NCI-H1092 (cell line): Measurements from ENCODE around the gene LY6G6D.

Experiments used
- DNase-seq: peaks from one replicate; lab custom pipeline; 2025; lab: John Stamatoyannopoulos, UW

The LY6G6D gene

DNA sequence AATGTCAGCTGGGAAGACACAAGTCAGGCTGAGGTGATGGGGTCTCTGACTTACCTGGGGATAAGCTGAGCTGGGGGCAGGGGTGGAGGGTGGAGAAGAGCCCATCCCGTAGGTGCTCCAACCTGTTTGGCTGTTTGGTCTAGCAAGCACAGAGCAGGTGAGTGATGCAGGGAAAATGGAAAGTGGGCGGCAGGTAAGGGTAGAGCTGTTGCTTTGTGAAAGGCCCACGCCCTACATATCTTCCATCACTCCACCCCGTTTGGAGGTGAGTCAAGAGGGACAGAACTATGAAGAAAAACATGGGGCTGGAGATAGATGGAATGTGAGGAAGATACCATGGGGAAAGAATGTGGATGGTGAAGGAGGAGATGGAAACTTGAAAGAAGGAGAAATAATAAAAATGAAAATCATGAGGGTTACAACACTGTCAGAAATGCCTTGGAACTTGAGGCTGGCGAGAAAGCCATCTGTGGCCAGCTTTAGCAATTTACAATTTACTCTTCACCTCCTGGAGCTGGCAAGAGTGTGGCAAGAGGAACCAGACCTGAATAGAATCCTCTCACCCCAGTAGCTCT lies 5.1 kb downstream of the LY6G6D start:
- DNase-seq: no peak

- DNase-seq: no peak
Observed at GRCh38 chr6:31721351-31722020, 6.3 kb downstream of the LY6G6D start, which contains the start of gene LY6G6C. LY6G6C (minus strand) TSS chr6:31721746; CDS start chr6:31721679, 67 bp downstream.

DNA sequence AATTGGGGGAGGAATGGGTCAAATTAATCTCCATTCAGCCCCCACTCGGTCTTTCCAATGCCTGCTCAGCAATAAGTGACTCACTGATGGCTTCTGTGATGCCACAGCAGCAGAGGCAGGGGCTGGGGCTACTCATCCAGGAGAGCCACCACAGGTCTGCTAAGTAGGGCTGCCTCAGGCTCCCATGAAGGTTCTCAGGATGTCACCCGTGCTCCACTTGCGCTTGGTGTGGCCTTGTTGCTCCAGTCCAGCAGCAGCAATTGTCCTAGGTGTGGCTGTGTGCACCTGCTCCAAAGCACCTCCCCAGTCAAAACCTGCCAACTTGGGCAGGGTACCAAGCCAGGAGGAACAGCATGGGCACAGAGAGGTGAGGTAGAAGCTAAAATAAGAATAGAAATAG lies 7.0 kb downstream of the LY6G6D start:
- no peak for DNase-seq

- no peak for DNase-seq
Observed at GRCh38 chr6:31723245-31723979, 8.3 kb downstream of the LY6G6D start, which contains the start of gene MPIG6B. MPIG6B (plus strand) TSS chr6:31723373; CDS start chr6:31723384, 11 bp downstream.

- DNase-seq: no peak
Observed at GRCh38 chr6:31723980-31724691, 9.0 kb downstream of the LY6G6D start.

GRCh38 chr6:31725502-31726350 lies 10.6 kb downstream of the LY6G6D start:
- no peak for DNase-seq

DNA sequence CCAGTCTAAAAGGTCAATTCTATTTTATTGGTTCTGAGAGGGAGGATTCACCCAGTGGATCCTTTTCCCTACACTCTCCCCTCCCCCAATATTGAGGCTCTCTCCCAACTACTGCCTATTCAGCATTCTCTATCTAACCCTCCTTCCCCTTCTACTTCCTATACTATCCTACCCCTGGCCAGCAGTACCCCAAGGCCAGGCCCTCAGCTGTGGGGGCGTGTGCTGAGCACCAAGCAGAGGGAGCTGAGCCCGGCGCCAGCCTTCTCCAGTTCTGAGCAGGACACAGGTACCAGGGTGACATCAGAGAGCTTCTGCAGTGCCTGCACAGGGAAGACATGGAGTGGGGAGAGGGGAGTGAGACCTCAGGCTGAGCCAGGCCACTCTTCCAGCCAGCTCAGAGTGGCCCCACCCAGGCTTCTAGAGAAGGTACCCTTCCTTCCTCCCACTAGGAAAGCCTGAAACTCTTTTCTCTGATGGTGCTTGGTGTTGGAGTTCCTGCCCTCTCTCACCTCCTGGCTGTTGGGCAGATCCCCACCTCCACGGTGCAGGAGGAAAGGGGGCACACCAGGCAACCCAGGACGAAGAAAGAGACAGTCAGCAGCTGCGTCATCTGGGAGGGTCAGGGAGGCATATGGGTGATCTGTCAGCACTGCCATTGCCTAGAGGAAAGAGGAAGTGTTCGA lies 12.0 kb downstream of the LY6G6D start:
- no peak for DNase-seq

DNA sequence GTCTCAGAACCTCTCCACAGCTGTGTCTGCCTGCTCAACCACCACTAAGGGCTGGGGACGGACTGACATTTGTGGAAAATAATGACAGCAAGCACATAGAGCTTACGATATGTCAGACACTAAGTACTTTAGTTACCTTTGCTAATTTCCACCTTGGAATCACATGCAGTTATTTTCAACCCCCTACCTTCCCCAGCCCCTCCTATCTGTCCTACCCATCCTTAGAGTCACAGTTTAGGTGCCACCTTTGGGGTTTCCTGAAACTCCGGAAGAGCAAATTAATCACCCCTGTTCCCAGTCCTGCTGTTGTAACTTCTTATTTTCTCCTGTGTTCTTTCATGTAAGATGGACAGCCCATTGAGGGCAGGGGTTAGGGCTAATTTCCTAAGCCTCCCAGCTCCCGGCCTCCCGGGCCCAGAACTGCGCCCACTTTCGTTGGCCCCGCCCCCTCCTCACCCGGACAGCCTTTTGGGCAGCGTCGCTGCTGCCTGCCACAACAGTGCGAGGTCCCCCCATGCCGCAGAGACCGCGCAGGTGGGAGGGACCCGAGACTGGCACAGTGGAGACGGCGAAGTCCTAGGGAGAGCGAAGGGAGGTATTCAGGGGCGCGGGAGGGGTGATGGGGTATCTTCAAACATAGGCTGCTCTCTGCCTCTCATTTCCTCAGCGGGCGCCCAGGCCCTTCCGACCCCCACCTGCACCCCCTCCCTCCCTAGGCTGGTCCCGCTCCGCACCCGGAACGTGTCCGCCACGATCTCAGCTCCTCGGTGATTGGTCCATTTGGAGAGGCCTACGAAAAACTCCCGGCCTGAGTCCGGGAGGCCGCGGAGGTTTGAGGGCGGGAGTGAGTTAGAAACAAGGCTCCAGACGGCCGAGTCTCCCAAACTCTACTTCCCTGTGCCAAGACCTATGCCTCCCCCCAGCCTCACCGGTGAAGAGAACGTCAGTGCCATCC lies 12.8 kb downstream of the LY6G6D start:
- DNase-seq: no peak

DNA sequence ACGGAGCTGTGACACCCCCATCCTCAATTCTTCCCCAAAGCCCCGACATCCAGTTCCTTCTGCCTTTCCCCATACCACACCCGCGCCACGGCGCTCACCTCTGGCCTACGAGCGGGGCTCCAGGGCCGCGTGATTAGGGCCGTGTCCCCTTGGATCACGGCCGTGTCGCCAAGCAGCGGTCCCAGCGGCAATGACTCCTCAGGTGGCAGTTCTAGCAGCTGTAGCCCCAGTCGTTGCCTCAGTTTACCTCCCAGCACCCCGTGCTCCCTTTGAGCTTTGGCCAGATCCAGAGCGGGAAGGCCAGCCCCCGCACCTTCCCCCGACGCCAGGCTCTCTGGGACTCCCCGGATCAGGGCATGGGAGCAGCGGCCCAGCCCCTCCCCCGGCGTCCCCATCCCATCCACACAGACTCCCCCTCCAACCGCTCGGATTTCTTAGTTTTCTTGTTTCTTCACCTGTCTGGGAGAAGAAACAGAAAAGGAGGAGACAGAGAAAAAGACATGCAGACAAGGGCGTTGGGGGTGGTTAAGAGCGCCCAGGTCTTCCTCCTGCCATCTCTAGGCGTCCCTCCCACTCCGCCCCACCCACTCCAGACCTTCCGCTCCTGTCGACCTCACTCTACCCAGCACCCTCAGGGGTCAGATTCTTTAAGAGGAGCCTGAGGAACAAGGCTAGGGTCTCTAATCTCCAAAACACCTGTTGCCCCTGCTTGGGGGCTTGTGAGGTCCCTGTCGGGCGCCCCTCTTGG lies 13.8 kb downstream of the LY6G6D start, which contains the start of gene DDAH2:
TSS of gene DDAH2 (minus strand) at position 533 of the 748 bp plus-strand sequence. CDS start at position 395, 138 bp downstream.
- no peak for DNase-seq

GRCh38 chr6:31729515-31729978 lies 14.4 kb downstream of the LY6G6D start:
- peak; percentile 44 for DNase-seq

- no peak for DNase-seq
Observed at GRCh38 chr6:31729979-31730630, 15.0 kb downstream of the LY6G6D start.

DNA sequence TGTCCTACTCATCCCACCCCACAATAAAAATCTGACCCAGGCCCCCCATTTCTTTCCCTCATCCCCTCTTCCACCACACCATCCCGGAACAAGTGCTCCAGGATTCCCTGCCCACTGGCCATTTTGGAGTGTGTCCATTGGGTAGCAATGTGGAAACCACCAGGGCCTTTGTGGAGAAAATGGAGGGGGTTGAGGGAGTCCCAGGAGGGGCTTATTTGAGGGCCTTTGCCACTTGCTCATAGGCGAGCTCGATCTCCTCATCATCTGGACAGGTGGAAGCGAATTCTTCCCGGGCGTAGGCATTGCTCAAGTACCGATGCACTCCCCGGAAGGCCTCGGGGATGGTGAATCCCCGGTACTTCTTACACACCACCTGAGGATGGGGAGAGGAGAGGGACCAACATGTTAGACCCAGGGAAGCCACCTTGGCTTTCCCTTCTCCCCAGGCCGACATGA lies 15.5 kb downstream of the LY6G6D start:
- no peak for DNase-seq

GRCh38 chr6:31732029-31732428 lies 16.9 kb downstream of the LY6G6D start:
- no peak for DNase-seq

GRCh38 chr6:31733734-31734133 lies 18.6 kb downstream of the LY6G6D start:
- DNase-seq: no peak

- DNase-seq: no peak
Observed at GRCh38 chr6:31734247-31734820, 19.2 kb downstream of the LY6G6D start.

DNA sequence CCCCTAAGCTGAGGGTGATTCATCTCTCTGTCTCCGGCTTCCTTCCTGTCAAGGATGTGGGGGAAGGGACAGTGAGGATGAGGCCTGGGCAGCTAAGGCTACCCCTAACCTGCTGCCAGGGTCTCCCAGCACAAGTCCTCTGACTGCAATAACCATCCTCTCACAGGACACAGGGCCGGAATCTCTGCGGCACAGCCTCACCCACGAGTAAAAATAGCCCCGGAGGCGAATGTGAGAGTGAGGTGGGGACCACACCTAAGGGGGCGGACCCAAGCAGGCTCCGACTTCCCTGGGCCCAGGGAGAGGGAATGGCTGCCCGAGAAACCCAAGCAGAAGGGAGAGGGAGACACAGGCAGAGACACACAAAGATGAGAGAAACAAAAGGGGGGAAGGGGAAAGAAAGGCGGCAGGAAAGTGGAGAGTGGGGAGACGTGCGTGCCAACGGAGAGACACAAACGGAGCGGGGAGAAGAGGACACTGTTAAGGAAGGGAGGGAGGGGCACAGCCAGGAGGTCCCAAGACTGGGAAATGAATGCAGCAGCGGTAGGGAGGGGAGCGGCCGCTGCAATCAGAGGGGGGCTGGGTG lies 19.8 kb downstream of the LY6G6D start:
- DNase-seq: no peak

DNA sequence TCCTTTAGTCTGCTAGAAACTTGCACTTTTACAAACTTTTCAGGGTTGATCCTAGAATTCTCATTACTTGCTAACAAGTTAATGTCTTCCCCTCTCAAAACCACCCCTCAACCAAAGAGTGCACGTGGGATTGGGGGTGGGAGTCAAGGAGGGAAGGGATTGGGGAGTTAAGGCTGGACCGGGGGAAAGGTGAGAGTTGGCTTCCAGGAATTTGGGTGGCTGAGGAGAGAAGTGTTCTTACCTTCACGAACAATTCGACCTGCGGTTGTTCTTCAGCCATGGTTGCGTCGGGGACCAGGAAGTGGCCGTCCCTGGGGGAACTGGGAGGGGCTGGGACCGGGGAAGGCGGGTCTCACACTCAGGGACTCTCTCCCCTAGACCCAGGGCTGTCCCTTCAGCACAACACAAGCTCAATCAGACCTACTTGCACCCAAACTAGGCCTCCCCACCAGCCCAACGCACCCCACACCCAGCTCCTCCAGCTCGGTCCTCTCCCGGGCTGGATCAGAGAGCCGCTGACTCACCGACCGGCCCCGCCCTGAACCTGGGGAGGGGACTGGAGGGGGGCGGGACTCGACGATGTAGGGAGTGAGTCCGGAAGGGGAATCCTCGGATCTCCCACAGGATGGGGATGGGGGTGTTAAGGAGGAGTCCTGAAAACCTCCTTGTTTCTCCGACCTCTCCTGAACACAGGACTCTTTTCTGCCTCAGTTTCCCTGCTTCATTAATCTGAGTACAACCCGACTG lies 21.0 kb downstream of the LY6G6D start, which contains the start of gene CLIC1:
TSS of gene CLIC1 (minus strand) at position 510 of the 747 bp plus-strand sequence. CDS start at position 280, 230 bp downstream.
- peak; percentile 37 for DNase-seq
